Activated CD4-positive, alpha-beta T cell treated with anti-CD3 and anti-CD28 coated beads, Interleukin-10, Interleukin-2, amounts not matched to agents 100 ng/mL and 50 ng/mL, durations not matched to agents 16 hours and 8 hours (primary cell): Measurements from ENCODE around the gene MYLK3.

Experiments used
- DNase-seq: peaks from one replicate; pipeline ENCODE4 v3.0.0-alpha.2; 2020

The MYLK3 gene

GRCh38 chr16:46727184-46727583 is 21.0 kb downstream of the MYLK3 start:
- no peak for DNase-seq

- DNase-seq: no peak
Observed at GRCh38 chr16:46721885-46722284, 26.3 kb downstream of the MYLK3 start.

- DNase-seq: no peak
Observed at GRCh38 chr16:46720619-46721018, 27.5 kb downstream of the MYLK3 start.

- no peak for DNase-seq
Observed at GRCh38 chr16:46719528-46719927, 28.6 kb downstream of the MYLK3 start.

- DNase-seq: no peak
Observed at GRCh38 chr16:46718214-46718613, 29.9 kb downstream of the MYLK3 start.

GRCh38 chr16:46717692-46718091 is 30.5 kb downstream of the MYLK3 start:
- DNase-seq: no peak

GRCh38 chr16:46715769-46716305 is 32.3 kb downstream of the MYLK3 start:
- no peak for DNase-seq

GRCh38 chr16:46714797-46715591 is 33.1 kb downstream of the MYLK3 start:
- DNase-seq: no peak

- DNase-seq: no peak
Observed at GRCh38 chr16:46713634-46714033, 34.5 kb downstream of the MYLK3 start.

GRCh38 chr16:46712911-46713310 is 35.2 kb downstream of the MYLK3 start:
- DNase-seq: no peak

GRCh38 chr16:46711106-46712058 is 36.8 kb downstream of the MYLK3 start:
- no peak for DNase-seq

- DNase-seq: no peak
Observed at GRCh38 chr16:46709469-46710005, 38.6 kb downstream of the MYLK3 start.

GRCh38 chr16:46706642-46707041 is 41.5 kb downstream of the MYLK3 start:
- no peak for DNase-seq

- DNase-seq: peak; percentile 30
Observed at GRCh38 chr16:46702030-46702429, 46.1 kb downstream of the MYLK3 start.

GRCh38 chr16:46701615-46702014 is 46.5 kb downstream of the MYLK3 start:
- no peak for DNase-seq

GRCh38 chr16:46700048-46700447 is 48.1 kb downstream of the MYLK3 start:
- DNase-seq: no peak

- no peak for DNase-seq
Observed at GRCh38 chr16:46696957-46697356, 51.2 kb downstream of the MYLK3 start.

GRCh38 chr16:46695937-46696336 is 52.2 kb downstream of the MYLK3 start:
- DNase-seq: no peak

GRCh38 chr16:46693598-46693997 is 54.5 kb downstream of the MYLK3 start:
- DNase-seq: no peak

- DNase-seq: no peak
Observed at GRCh38 chr16:46691726-46692125, 56.4 kb downstream of the MYLK3 start.

- no peak for DNase-seq
Observed at GRCh38 chr16:46690281-46691178, 57.6 kb downstream of the MYLK3 start.
